GM12873 (cell line): ENCODE results near the gene MFRP.

ENCODE experiments used
- TF ChIP-seq, protein P1 (sequence below): IDR thresholded peaks from 2 replicates; pipeline ENCODE4 v1.5.1; 2012; ENCODE audit warnings: low read depth, mild to moderate bottlenecking, moderate library complexity, low read length, control low read depth; ENCODE audit not compliant: insufficient read depth; ENCODE audit errors: missing control alignments

Gene MFRP

GRCh38 chr11:119319700-119320239 lies 26.7 kb downstream of the MFRP start:
- TF ChIP-seq, protein P1, sequence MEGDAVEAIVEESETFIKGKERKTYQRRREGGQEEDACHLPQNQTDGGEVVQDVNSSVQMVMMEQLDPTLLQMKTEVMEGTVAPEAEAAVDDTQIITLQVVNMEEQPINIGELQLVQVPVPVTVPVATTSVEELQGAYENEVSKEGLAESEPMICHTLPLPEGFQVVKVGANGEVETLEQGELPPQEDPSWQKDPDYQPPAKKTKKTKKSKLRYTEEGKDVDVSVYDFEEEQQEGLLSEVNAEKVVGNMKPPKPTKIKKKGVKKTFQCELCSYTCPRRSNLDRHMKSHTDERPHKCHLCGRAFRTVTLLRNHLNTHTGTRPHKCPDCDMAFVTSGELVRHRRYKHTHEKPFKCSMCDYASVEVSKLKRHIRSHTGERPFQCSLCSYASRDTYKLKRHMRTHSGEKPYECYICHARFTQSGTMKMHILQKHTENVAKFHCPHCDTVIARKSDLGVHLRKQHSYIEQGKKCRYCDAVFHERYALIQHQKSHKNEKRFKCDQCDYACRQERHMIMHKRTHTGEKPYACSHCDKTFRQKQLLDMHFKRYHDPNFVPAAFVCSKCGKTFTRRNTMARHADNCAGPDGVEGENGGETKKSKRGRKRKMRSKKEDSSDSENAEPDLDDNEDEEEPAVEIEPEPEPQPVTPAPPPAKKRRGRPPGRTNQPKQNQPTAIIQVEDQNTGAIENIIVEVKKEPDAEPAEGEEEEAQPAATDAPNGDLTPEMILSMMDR = no peak

DNA sequence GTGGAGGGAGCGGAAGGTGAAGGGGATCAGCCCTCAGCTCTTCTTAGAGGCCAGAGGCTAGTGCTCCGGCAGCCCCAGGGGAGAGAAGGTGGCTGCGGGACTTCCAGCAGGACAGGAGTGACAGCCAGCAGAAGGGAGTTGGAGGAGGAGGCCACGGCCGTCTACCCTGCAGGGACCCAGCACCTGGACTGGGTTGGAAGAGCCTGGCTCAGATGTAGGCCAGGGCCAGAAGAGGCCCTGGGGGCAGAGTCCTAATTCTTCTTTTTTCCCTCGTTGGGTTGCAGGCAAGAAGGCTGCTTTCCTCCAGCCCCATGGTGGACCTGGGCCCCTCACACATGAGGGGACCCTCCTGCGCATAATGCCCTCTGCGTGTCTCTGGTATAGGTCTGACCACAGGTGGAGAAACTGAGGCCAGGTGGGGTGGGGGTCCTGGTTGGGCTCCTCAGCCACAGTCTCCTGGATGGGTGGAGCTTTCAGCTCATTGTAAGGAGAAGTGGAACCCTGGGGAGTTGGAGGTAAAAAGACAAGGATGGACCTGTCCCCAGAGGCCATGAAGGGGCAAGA lies 27.3 kb downstream of the MFRP start:
- TF ChIP-seq, protein P1 = no peak

GRCh38 chr11:119318240-119319135 lies 28.0 kb downstream of the MFRP start:
- TF ChIP-seq, protein P1 = no peak

- TF ChIP-seq, protein P1 = no peak
Measured at GRCh38 chr11:119317592-119318239, 28.8 kb downstream of the MFRP start.

DNA sequence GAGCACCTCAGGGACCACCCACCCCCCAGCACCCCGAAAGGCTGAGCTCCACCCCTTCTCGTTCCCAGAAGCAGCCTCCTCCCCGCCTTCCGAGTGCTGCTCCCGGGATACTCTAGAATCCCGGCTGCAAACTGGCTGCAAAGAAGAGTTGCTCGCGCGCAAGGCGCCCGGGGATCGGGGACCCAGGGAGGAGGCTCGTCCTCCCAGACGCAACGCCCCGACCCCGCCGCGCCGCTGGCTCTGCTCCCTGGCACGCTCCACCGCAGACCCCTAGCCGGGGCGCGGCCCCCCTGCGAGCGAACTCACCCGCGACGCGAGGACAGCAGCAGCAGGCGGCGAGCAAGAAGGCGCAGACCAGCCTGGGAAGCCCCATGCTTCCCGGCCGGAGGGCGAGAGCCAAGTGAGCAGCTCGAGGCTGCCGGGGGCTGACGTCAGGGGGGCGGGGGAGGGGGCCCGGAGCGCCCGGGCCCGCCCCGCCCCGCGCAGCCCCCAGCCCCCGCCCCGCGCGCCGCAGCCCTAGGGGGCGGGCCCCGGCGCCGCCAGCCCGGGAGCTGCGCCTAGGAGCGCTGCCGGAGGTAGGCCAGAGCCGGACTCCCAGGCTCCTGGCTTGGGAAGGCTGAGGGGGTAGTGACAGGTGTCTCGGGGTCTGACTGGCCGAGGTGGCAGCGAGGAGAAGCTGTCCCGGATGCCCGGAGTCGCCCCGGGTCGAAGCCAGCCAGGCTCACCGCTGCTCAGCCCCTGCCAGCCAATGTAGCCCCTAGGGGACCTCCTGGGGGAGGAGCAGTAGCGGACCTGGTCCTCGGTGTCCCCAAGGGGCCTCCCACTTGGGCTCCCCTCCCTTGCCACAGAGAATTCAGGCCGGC lies 29.5 kb downstream of the MFRP start, which contains the start of gene MCAM:
MCAM (minus strand) TSS at position 402 of the 863 bp plus-strand sequence; CDS start at position 373, 29 bp downstream.
- TF ChIP-seq, protein P1 = no peak

- TF ChIP-seq, protein P1 = no peak
Measured at GRCh38 chr11:119316016-119316728, 30.3 kb downstream of the MFRP start.
